ENCODE measurements around the gene OOSP1. TPM values are rescaled to one million over a fixed set of nuclear protein-coding genes. Genes with fewer than 3 reads are reported as not detected.

OOSP1 gene
- total and polyA plus RNA-seq, 2 of the 8 experiments (the other 6 are each of a cell fraction or from before 2014, with no cell fraction given), result not detected

GRCh38 chr11:59931688-59932087 lies 6.5 kb upstream of the OOSP1 start:
- Histone ChIP-seq H3K56ac (replicated peaks; ENCODE audit: insufficient read length, low read depth, low read length) (no peak overlapping the region), H3K27me3 (replicated peaks in 1 of 4; ENCODE audit: control insufficient read depth in 3 of 4, extremely low read depth in 1 of 4, insufficient read depth in 3 of 4, low read length in 3 of 4) (no peaks in the 10 kb centered on the region), H4K91ac (replicated peaks; ENCODE audit: insufficient read length, low read length) (no peak overlapping the region), H3K79me2 (ENCODE audit: control insufficient read depth in 1 of 2, insufficient read depth in 2 of 2, low read length in 2 of 2) (no peaks in the 10 kb centered on the region), H3K79me1 (ENCODE audit: low read depth, low read length) (no peaks in the 10 kb centered on the region), H2BK15ac (ENCODE audit: low read length) (no peak overlapping the region), H4K5ac (ENCODE audit: insufficient read length, low read depth, low read length) (no peak overlapping the region), H4K20me1 (replicated peaks in 1 of 2; ENCODE audit: control insufficient read depth in 1 of 2, insufficient read depth in 2 of 2, low read length in 2 of 2) (no peaks in the 10 kb centered on the region), H3K4ac (replicated peaks; ENCODE audit: insufficient read length, low read depth, low read length) (no peak overlapping the region), H3K23ac (ENCODE audit: insufficient read length) (no peak overlapping the region), H3K14ac (ENCODE audit: insufficient read length) (no peak overlapping the region), H3K27ac (ENCODE audit: low read depth, low read length) (no peak overlapping the region), H3K4me1 (replicated peaks in 1 of 4; ENCODE audit: control insufficient read depth in 3 of 4, insufficient read depth in 4 of 4, low read length in 3 of 4) (no peaks in the 10 kb centered on the region), H3K4me2 (ENCODE audit: insufficient read depth in 1 of 2, low read depth in 2 of 2, low read length in 2 of 2) (no peak overlapping the region), H2BK12ac (ENCODE audit: low read depth, low read length) (no peak overlapping the region), H2BK20ac (ENCODE audit: low read length) (no peak overlapping the region), H3K9me3 (ENCODE audit: insufficient read depth in 2 of 2, low read depth in 1 of 2, low read length in 1 of 2) (peaks cover 22 to 29% of the 10 kb centered on the region in 2 experiments), H3K18ac (ENCODE audit: extremely low read depth, low read length) (no peak overlapping the region), H2BK5ac (ENCODE audit: low read depth, low read length) (no peak overlapping the region), H3K36me3 (ENCODE audit: control insufficient read depth in 2 of 4, insufficient read depth in 4 of 4, low read length in 3 of 4) (no peaks in the 10 kb centered on the region), H2AFZ (ENCODE audit: low read length) (no peak overlapping the region), H2AK5ac (ENCODE audit: low read depth, low read length) (no peak overlapping the region), H3K9ac (replicated peaks in 1 of 4; ENCODE audit: extremely low read depth in 1 of 4, low read depth in 3 of 4, low read length in 3 of 4) (no peak overlapping the region), H2BK120ac (replicated peaks; ENCODE audit: low read depth, low read length) (no peak overlapping the region), H3K4me3 (ENCODE audit: extremely low read depth in 1 of 4, insufficient read depth in 2 of 4, low read depth in 3 of 4, low read length in 4 of 4) (no peak overlapping the region), H3K23me2 (ENCODE audit: low read depth, low read length) (no peaks in the 10 kb centered on the region), H4K8ac (ENCODE audit: extremely low read depth, insufficient read depth, low read length) (no peak overlapping the region)
- ChIA-PET CTCF (ENCODE audit: partially characterized antibody) (interaction anchor here (0.7 to 6.0 kb wide), 3 partner anchors 9 to 109 kb away, joined by 4 to 29 read pairs (median 4); no protein-coding TSS in a partner anchor), POLR2A (ENCODE audit: partially characterized antibody) (no interaction called here)
- DNase-seq (ENCODE audit: low read depth in 1 of 2, low spot score in 2 of 2) (no peak), FAIRE-seq (no peak)
- WGBS, 2 experiments (ENCODE audit: extremely low coverage in 1 of 2, insufficient coverage in 1 of 2, insufficient read length in 1 of 2, insufficient replicate concordance in 2 of 2, low coverage in 1 of 2, low lambda C conversion rate in 2 of 2, missing lambda C conversion rate in 1 of 2), result 80% methylated on average over 1 of the region's 1 CpG; no CpG with 5 or more reads in 1 of the 2 experiments
- TF ChIP-seq ATF2 (IDR thresholded peaks at IDR 0.05; ENCODE audit: low read length) (no peak), ATF3 (IDR thresholded peaks at IDR 0.05; ENCODE audit: insufficient read depth, low read depth, low read length) (no peak), EZH2 (IDR thresholded peaks at IDR 0.05; ENCODE audit: low read depth, low read length, severe bottlenecking) (no peak)

All from H1 (cell line).